LoVo (cell line): Measurements from ENCODE around the gene PPP1R7.

Source experiments
- DNase-seq: peaks from one replicate; pipeline ENCODE4 v3.0.0-alpha.2; 2016; ENCODE audit warnings: low spot score

The PPP1R7 gene

GRCh38 chr2:241173557-241173956, 23.3 kb downstream of the PPP1R7 start:
- no peak for DNase-seq

- no peak for DNase-seq
Observed at GRCh38 chr2:241177526-241178334, 27.5 kb downstream of the PPP1R7 start.

GRCh38 chr2:241178961-241179360, 28.7 kb downstream of the PPP1R7 start:
- DNase-seq: no peak

- no peak for DNase-seq
Observed at GRCh38 chr2:241179899-241180298, 29.6 kb downstream of the PPP1R7 start.

GRCh38 chr2:241180495-241180894, 30.2 kb downstream of the PPP1R7 start:
- DNase-seq: no peak

GRCh38 chr2:241182126-241182525, 31.9 kb downstream of the PPP1R7 start:
- no peak for DNase-seq

- no peak for DNase-seq
Observed at GRCh38 chr2:241182531-241183133, 32.4 kb downstream of the PPP1R7 start.

- DNase-seq: no peak
Observed at GRCh38 chr2:241183221-241183620, 33.0 kb downstream of the PPP1R7 start.

- no peak for DNase-seq
Observed at GRCh38 chr2:241184901-241185300, 34.6 kb downstream of the PPP1R7 start.

GRCh38 chr2:241185961-241186360, 35.7 kb downstream of the PPP1R7 start:
- no peak for DNase-seq

GRCh38 chr2:241187101-241187917, 37.0 kb downstream of the PPP1R7 start:
- no peak for DNase-seq

- no peak for DNase-seq
Observed at GRCh38 chr2:241187918-241188234, 37.6 kb downstream of the PPP1R7 start.

- no peak for DNase-seq
Observed at GRCh38 chr2:241188361-241189092, 38.3 kb downstream of the PPP1R7 start, which contains the start of gene ANO7. Gene ANO7, plus strand, starts transcription at chr2:241188677. Its CDS starts 1,387 bp downstream, at chr2:241190064.

GRCh38 chr2:241189093-241189855, 39.0 kb downstream of the PPP1R7 start:
- DNase-seq: no peak

GRCh38 chr2:241189856-241190201, 39.6 kb downstream of the PPP1R7 start:
- no peak for DNase-seq

GRCh38 chr2:241190291-241190981, 40.2 kb downstream of the PPP1R7 start:
- no peak for DNase-seq

- no peak for DNase-seq
Observed at GRCh38 chr2:241191081-241191480, 40.8 kb downstream of the PPP1R7 start.

GRCh38 chr2:241193271-241193670, 43.0 kb downstream of the PPP1R7 start:
- no peak for DNase-seq

GRCh38 chr2:241194811-241195210, 44.5 kb downstream of the PPP1R7 start:
- no peak for DNase-seq

GRCh38 chr2:241195506-241196130, 45.4 kb downstream of the PPP1R7 start:
- no peak for DNase-seq
